HG03342 (cell line): Measurements from ENCODE around the gene NKAIN2.
"Not testable (repeated sequence)": the region's sequence is repeated elsewhere in the genome, so short reads cannot be mapped to it uniquely, and the experiment has no call there.

Source experiments
- ATAC-seq: cut with Tn5 transposase; IDR thresholded peaks from one replicate; pipeline ENCODE4 v1.9.1; 2021; ENCODE audit warnings: mild to moderate bottlenecking, moderate library complexity; ENCODE audit not compliant: unreplicated experiment

NKAIN2 gene

DNA sequence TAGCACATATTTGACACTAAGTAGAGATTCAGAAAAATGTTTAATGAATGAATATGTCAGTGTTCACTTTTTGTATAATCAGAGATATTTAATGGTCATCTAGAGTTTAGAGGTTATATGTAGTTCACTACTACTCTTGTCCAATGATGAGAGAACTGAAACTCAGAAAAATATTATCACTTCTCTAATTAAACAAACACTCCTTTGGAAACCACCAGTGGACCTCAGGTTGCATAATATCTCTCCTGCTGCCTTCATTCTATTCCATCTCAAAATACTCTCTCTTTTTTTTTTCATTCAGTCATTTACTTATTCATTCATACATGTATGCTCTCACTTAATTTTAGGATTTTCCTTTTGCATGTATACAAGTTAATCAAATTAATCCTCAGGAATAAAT lies 735.4 kb downstream of the NKAIN2 start:
- ATAC-seq, result no peak

DNA sequence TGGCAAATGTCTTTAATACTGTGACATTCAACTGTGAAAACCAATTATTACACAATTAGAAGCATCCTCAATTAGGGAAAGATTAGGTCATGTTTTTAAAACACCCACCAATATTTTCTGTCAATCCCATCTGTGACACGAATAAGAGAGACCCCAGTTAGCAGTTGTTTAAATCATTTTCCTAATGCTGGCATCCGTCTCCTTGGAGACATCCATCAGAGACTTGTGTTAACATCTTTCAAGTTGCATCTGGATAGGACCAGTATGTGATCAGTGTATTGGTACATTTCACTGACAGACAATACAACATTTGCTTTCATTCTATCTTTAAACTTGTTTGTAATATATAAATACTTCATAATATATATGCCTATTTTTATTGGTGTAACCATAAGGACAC lies 737.9 kb downstream of the NKAIN2 start:
- ATAC-seq, result no peak

DNA sequence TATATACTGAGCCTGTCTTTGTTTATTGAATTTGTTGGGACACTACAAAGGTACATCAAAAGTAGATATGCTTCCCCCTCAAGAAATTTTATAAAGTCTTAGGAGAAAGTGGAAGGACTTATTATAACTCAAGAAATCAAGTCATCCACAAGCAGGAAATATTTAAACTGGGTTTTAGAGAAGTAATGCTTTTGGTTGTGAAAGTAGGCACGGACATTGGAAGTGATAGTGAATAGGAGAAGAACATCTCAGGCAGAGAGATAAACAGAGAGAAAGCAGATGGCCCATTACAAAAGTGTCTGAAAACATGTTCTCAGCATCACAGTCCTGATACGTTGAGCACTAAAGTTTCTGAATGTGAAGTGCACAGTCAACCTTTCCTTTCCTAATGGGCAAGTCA lies 742.9 kb downstream of the NKAIN2 start:
- no peak for ATAC-seq

DNA sequence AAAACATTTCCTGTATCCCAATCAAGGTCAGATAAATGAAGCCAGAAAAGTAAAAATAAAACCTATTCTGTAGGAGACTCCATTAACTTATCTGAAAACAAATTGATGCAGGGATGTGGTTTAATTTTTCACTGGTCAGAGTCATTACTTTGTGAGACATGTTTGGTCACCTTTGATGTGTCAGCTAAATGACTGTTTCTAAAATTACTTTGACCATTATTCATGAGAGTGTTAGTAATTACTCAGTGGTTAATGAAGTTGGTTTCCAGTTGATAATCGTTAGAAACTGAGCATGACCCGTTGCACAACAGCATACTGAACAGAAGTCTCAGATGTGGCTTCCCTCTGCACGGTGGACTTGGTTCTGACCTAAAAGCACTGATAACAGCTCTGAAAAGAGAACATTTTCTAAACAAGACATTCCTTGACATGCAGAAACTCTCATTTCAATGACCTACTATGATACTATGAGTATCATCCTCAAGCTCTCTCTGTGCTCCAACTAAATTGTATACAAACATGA lies 748.1 kb downstream of the NKAIN2 start:
- no peak for ATAC-seq

DNA sequence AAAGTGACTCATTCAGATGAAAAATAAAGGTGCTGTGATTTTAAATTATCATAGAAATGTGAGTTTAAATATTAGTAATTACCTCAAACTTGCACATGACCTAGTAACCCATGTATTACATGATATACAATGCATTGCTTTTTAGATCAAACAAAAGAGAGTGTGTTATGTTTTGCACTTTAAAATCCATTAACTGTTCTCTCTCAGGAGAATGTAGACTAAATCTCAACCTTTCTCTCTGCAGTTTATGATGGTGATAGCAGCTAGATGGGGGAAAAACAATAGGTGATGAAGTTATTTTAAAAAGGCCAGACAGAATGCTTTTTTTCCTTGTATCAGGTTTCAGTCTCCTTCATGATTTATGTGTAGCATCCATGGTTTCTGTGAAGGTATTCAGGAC lies 754.2 kb downstream of the NKAIN2 start:
- ATAC-seq, result no peak

DNA sequence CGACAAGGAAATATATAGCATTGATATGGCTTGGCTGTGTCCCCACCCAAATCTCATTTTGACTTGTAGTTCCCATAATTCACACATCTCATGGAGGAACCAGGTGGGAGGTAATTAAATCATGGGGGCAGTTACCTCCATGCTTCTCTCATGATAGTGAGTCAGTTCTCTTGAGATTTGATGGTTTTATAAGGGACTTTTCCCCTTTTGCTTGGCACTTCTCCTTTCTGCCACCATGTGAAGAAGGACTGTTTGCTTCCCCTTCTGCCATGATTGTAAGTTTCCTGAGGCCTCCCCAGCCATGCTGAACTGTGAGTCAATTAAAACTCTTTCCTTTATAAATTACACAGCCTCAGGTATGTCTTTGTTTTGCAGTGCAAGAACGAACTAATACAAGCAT lies 756.4 kb downstream of the NKAIN2 start:
- not testable (repeated sequence) for ATAC-seq

DNA sequence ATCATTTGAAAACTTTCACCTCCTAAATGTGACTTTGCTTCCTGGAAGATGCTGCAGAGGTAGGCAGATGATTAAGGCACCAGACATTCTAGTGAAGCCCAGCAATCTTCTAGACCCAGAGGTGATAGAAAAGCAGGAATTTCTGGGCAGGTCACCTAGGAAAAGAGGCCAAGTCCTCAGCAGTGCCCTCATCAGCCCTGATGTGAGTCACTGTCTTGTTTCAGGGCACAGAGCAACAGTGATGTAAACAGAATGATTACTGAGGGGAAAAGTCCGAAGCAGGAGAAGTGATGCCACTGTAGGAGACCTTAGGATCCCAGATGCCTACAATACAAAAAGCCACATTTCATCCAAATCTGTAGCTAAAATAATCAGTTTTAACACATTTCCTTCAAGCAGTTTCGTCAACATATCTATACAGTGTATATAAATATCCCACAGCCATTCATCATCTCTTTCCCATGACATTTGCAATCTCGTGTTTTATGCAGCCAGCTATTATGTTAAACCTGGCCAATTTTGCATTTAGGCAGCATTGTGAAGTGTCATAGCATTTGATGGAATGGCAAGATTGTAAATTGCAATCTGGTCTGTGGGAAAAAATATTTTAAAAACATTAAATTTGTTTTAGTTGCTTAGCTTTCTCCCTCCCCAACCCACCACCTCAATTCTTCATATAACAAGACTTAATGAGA lies 757.4 kb downstream of the NKAIN2 start:
- no peak for ATAC-seq

DNA sequence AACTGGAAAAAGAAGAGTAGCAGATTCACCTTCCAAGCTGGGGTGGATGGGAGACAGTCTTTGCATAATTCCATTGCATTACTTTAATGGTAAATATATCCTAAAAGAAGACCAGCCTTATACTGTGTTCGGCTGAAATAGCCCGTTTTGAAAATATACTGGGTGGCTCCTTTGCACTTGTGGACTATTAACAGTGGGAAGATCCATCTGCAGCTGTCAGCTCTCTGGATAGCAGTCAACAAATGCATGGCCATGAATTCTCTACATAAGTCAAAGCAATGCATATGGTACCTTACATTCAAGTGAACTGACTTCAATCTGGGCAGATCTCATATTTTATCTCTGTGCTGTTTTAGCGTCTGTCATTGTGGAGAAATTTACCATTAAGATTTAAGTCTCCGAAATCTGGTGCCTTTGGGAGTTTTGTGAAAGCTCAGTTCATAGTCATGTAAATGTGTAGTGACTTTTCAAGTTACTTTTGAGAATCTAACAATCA lies 758.0 kb downstream of the NKAIN2 start:
- no peak for ATAC-seq

DNA sequence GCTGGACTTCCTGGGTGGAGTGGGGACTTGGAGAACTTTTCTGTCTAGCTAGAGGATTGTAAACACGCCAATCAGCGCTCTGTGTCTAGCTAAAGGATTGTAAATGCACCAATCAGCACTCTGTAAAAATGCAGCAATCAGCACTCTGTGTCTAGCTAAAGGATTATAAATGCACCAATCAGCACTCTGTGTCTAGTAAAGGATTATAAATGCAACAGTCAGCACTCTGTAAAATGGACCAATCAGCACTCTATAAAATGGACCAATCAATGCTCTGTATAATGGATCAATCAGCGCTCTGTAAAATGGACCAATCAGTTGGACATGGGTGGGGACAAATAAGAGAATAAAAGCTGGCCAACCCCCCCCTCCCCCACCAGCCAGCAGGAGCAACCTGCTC lies 760.5 kb downstream of the NKAIN2 start:
- not testable (repeated sequence) for ATAC-seq

DNA sequence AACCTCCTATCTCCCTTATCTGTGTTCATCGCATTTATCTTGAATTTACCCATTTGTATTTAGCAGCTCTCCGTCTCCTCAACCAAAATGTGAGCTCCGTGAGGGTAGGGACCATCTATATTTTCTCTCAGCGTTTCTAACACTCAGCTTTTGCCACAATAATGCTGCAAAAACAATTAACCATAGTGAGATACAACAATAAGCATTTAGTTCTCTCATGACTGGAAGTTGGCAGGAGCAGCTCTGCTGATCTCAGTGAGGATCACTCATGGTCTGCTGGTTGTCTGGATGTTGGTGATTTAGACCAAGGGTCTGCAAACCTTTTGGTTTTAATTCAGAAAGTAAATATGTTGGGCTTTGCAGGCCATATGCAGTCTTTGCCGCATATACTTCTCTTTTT lies 763.7 kb downstream of the NKAIN2 start:
- ATAC-seq, result no peak

DNA sequence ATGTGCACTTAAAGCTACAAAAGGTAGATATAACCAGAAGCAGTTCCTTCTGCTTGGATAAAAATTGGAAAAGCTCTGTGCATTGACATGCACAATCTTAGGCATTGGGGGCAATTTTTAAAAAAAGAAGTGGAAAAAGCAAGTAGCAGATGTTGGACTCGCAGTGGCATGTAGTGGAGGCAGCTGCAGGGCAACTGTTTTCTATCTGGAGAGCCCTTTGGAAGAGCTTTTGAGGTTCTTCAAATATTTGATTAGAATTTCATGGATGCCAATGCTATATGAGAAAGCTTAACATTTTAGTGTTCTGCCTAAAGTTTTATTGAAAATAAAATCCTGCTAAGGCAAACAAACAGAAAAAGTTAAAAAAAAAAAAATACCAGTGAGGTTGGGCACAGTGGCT lies 770.3 kb downstream of the NKAIN2 start:
- no peak for ATAC-seq

DNA sequence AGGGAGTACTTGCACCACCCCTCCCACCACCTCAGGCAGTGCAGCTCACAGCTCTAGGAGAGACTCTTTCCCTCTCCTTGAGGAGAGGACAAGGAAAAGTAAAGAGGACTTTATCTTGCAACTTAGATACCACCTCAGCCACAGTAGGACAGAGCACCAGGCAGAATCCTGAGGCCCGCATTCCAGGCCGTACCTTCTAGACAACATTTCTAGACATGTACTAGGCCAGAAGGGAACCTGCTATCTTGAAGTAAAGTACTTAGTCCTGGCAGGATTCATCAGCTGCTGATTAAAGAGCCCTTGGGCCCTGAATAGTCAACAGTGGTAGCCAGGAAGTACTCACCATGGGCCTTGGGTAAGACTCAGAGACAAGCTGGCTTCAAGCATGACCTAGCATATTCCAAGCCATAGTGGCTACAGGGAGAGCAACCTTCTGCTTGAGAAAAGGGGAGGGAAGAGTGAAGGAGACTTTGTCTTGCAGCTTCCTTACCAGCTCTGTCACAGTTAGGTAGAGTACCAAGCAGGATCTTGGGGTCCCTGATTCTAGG lies 774.1 kb downstream of the NKAIN2 start:
- no peak for ATAC-seq

DNA sequence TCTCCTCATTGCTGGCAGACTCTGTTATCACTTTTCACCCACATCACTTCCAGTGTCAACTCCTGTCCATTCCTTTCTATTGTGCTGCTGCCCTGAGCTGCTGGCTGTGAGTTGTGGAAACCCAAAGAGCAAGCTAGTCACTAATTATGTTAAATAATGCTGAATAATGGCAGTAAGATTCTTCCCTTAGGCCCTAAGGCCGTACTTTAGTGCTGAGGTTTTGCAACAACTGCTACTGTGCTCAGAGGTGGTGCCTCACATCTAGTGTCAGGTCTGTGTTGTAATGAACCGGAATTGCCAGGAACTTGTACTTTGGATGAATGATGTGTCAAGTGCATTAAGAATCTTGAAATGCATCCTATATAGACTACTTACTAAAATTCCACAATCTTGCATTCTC lies 786.3 kb downstream of the NKAIN2 start:
- no peak for ATAC-seq

DNA sequence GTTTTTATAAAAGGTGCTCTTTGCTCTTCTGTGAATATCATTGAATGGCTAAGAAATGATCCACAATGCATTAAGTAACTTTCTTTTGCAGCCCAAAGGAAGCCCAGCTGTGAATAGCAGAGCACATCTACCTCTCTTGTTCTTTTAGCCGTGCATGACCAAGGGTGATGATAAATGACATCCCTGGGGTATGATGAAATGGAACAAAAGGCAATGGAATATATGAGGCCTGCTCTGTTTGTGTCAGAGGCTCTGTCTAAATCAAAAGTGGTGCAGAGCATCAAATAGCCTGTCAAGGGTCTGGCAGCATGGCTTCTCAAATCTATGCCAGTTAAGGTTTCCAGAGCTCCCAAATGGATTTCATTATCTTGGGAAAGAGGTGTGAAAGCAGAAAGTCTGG lies 796.0 kb downstream of the NKAIN2 start:
- ATAC-seq, result no peak

DNA sequence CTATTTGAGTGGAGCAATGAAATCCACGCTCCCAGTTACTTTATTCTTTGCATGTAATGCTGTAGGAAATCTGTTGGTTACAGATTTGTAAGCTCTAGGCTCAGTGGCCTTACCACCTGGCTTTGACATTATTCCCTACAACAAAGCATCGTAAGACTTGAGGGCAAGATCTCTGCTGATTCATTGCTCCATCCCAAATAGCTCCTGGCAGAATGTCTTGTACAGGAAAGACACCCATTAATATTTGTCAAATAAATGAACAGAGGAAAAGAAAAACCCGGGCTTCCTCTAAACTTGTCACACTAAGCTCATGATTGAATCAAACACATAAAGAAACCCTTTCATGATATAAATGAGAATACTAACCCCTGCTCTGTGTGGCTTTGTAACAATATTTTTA lies 801.1 kb downstream of the NKAIN2 start:
- no peak for ATAC-seq

DNA sequence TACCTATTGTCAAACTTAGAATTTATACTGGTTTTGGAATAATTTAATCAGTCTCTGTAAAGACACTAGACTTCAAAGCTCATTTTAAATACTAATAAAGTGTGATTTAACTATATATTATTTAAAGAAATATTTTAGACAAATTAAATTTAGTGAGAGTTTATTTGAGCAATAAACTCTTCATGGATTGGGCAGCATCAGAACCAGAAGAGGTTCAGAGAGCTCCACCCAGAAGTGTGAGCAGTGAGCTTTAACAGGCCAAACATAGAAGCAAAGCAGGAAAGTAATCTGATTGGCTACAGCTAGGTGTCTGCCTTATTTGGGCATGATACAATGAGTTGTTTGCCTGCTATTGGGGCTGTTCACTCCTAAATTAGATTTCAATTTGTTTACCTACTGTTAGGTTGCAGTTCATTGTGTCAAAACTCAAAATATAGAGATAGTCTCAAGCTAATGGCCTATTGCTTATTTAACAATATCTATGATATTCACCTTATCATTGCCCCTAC lies 803.5 kb downstream of the NKAIN2 start:
- ATAC-seq, result no peak

DNA sequence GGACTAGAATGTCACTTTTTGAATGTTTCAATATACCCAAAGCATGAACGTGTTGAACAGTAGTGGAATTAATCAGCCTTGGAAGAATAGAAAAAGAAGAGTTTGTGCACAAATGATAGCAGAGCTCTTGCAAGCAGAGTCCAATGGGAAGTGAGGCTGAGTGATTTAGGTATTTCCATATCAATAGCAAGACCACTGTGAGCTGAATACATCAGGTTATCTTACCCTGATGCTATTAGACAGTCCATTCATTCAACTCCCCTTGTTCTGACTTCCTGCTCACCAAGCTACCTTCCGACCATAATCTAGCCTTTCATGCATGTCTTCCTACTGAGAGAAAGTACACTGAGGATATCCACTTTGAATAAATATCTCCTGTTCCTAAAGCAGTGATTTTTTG lies 809.4 kb downstream of the NKAIN2 start:
- ATAC-seq, result no peak

DNA sequence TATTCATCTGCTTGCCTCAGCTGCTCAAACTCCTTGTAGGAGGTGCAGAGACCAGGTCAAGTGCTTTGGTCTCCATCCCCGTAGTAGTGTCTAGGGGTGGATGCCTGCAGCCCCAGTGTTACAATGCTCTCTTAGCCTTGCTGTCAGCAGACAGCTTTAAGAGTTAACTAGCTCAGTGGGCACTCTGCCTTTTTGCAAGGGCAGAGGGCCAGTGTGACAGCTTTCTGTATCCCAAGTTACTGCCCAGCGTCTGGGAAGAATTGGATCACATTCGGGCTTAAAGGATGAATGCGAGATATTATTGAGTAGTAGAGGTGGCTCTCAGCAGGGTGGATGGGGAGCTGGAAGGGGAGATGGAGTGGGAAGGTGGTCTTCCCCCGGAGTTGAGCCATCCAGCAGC lies 818.7 kb downstream of the NKAIN2 start:
- no peak for ATAC-seq

DNA sequence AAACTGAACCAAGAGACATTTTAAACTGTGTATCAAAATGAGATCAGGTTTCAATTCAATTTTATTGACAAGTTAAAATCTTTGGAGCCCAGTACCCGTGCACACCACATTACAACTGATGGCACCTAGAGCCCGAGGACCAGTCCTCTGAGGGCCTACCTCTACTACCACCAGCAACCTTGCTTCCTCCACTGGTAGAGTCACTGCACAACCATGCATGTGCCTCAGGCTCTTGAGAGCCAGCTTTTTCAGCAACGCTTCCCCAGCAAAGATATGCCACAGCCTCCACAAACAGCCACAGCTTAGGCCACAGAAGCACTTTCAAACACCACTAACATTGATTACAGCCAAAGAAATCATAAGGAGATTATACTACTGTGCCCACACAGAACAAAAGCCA lies 830.0 kb downstream of the NKAIN2 start:
- ATAC-seq, result no peak

DNA sequence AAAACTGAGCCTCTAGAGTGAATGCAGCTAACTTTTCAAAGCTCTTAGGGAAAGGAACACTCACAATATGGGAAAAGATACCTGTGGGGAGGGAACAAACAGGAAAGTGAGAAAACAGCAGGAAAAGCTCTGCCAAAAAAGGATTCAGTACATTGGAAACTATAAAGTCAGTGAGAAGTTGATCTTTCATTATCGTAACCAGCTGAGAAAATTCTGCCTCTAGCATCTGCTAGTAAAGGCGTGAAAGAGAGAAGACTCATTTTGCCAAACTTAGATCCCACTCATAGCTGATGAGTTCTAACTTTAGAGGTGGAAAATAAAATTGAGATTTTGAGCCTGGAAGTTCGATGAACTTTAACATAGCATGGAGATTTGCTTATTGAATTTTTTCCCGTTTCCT lies 836.8 kb downstream of the NKAIN2 start:
- no peak for ATAC-seq

DNA sequence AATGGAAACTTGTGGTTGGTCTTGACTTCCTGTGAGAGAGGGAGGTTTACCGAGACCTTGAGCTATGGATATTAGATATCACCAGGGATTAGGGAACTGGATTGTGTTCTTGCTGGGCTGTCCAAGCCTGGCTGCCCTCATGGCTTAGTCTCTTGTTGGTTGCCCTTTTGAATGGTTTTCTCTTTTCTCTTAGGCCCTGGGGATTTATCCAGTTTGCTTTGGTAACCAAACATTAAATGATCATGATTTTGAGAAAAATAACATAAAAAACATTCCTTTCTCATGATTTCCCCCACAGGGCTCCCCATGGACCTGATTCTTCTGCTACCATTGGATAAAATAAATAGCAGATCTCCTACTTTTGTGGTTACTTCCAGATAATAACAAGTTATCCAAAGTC lies 852.2 kb downstream of the NKAIN2 start:
- no peak for ATAC-seq

DNA sequence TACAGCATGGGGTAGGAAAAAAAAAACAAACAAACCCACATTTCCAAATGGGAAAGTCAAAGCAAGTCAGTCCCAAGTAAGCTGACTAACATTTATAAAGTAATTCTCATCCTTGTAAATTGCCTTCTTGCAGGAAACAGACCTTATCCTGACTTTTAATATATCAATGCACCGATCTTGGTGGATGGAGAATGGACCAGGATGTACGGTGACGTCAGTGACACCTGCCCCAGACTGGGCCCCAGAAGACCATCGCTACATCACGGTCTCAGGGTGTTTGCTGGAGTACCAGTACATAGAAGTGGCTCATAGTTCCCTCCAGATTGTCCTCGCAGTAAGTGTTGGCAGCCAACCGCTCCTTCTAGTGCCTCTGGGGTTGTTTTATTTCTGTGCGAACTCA lies 854.4 kb downstream of the NKAIN2 start:
- no peak for ATAC-seq

DNA sequence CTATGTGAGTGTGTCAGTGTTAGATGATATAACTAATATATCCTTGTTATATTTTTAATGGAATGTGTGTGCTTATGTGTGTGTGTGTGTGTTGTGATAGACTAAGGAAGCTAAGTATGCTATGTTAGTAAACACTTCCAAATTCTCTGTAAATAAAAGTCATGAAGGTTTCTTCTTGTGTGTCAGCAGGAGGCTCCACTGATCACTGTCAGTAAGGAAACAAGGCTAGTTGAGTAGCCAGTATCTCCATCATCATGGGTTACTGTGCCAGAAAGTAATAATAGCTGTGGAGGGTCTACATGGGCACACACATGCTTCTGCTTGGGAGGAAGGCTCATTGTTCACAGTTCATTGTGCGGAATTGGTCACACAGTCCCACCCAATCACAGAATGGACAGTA lies 855.8 kb downstream of the NKAIN2 start:
- no peak for ATAC-seq
